IMR-90 (cell line): Measurements from ENCODE around the gene PYGL. TPM values are rescaled to one million over a fixed set of nuclear protein-coding genes. Genes with fewer than 3 reads are reported as not detected.

Experiments used
- ATAC-seq: fragments of 200-7000 bp; cut with Tn5 transposase; 2 replicates; pipeline ENCODE4 v1.9.1; 2020; ENCODE audit warnings: low read depth, mild to moderate bottlenecking, moderate library complexity
- BruUV-seq: library from RNA; stranded (reverse); fragments of 400-500 nt; replicated peaks from 2 replicates; lab custom pipeline; 2021; lab: Mats Ljungman, UMichigan
- CTCF ChIA-PET: fragments of 300-600 bp; formaldehyde crosslinking; extraction: SDS; loops from one replicate; lab custom pipeline; 2021; ENCODE audit warnings: antibody characterized with exemption; lab: Yijun Ruan, JAX
- POLR2A ChIA-PET: fragments of 300-600 bp; sonication (Branson Sonifier 250); formaldehyde crosslinking; loops from one replicate; lab custom pipeline; 2022; ENCODE audit warnings: antibody characterized with exemption; ENCODE audit not compliant: unreplicated experiment; lab: Charles Lee
- DNase-seq: peaks from one replicate; pipeline ENCODE4 v3.0.0; 2013
- H2AFZ ChIP-seq: replicated peaks from 2 replicates; pipeline ENCODE3; 2013; ENCODE audit warnings: low read length, mild to moderate bottlenecking; ENCODE audit not compliant: poor library complexity
- H2AK5ac ChIP-seq: 2 replicates; pipeline ENCODE4 v1.6.1; 2013; ENCODE audit warnings: low read depth, low read length, inconsistent platforms
- H2AK9ac ChIP-seq: replicated peaks from 2 replicates; pipeline ENCODE3; 2013; ENCODE audit warnings: mild to moderate bottlenecking, low read depth, low read length, moderate library complexity; ENCODE audit not compliant: poor library complexity
- H2BK120ac ChIP-seq: 2 replicates; pipeline ENCODE4 v1.6.1; 2013; ENCODE audit warnings: low read depth, low read length, inconsistent platforms
- H2BK15ac ChIP-seq: 3 replicates; pipeline ENCODE4 v1.6.1; 2013; ENCODE audit warnings: low read depth, low read length, inconsistent platforms
- H2BK20ac ChIP-seq: 2 replicates; pipeline ENCODE4 v1.6.1; 2013; ENCODE audit warnings: low read depth, mild to moderate bottlenecking, inconsistent platforms, low read length, moderate library complexity
- H2BK5ac ChIP-seq: 2 replicates; pipeline ENCODE4 v1.6.1; 2013; ENCODE audit warnings: mild to moderate bottlenecking, low read depth, low read length, inconsistent platforms; ENCODE audit not compliant: poor library complexity, severe bottlenecking
- H3K14ac ChIP-seq: replicated peaks from 2 replicates; pipeline ENCODE4 v1.6.1; 2013; ENCODE audit warnings: low read depth, low read length, inconsistent platforms
- H3K18ac ChIP-seq: 2 replicates; pipeline ENCODE4 v1.6.1; 2013; ENCODE audit warnings: low read depth, low read length, control low read depth
- H3K23ac ChIP-seq: 2 replicates; pipeline ENCODE4 v1.6.1; 2013; ENCODE audit warnings: low read depth, low read length, inconsistent platforms
- H3K27ac ChIP-seq: 2 replicates; pipeline ENCODE4 v1.5.1; 2013; ENCODE audit warnings: mild to moderate bottlenecking, control low read depth, low read length; ENCODE audit not compliant: insufficient read depth
- H3K27me3 ChIP-seq: 2 replicates; pipeline ENCODE4 v1.6.1; 2013; ENCODE audit warnings: low read length; ENCODE audit not compliant: control insufficient read depth, insufficient read depth
- H3K36me3 ChIP-seq: 2 replicates; pipeline ENCODE4 v1.6.1; 2013; ENCODE audit warnings: low read length, mixed read lengths; ENCODE audit not compliant: control insufficient read depth, insufficient read depth
- H3K4ac ChIP-seq: 2 replicates; pipeline ENCODE4 v1.6.1; 2013; ENCODE audit warnings: low read depth, low read length, inconsistent platforms
- H3K4me1 ChIP-seq: 2 replicates; pipeline ENCODE4 v1.6.1; 2013; ENCODE audit warnings: low read length, mixed read lengths; ENCODE audit not compliant: control insufficient read depth, insufficient read depth
- H3K4me2 ChIP-seq: 2 replicates; pipeline ENCODE4 v1.6.1; 2013; ENCODE audit warnings: low read depth, mild to moderate bottlenecking, control low read depth, low read length, moderate library complexity
- H3K4me3 ChIP-seq: 2 replicates; pipeline ENCODE4 v1.5.1; 2013; ENCODE audit warnings: low read depth, mild to moderate bottlenecking, control low read depth, low read length, moderate library complexity; ENCODE audit not compliant: insufficient read depth
- H3K56ac ChIP-seq: 2 replicates; pipeline ENCODE4 v1.6.1; 2013; ENCODE audit warnings: low read length, inconsistent platforms; ENCODE audit not compliant: insufficient read depth; ENCODE audit errors: extremely low read depth
- H3K79me1 ChIP-seq, 2 experiments: 2 replicates each; pipeline ENCODE4 v1.6.1; 2013; ENCODE audit warnings: low read length in 2 of 2, inconsistent platforms in 1 of 2, low read depth in 1 of 2
- H3K9ac ChIP-seq: 2 replicates; pipeline ENCODE4 v1.6.1; 2013; ENCODE audit warnings: low read depth, low read length, control low read depth
- H3K9me1 ChIP-seq: 2 replicates; pipeline ENCODE4 v1.6.1; 2013; ENCODE audit warnings: low read length, inconsistent platforms; ENCODE audit not compliant: insufficient read depth
- H3K9me3 ChIP-seq: 2 replicates; pipeline ENCODE4 v1.6.1; 2013; ENCODE audit warnings: low read length; ENCODE audit not compliant: control insufficient read depth, insufficient read depth
- H4K20me1 ChIP-seq: 2 replicates; pipeline ENCODE4 v1.6.1; 2013; ENCODE audit warnings: low read length, inconsistent platforms; ENCODE audit not compliant: insufficient read depth
- H4K5ac ChIP-seq: 2 replicates; pipeline ENCODE4 v1.6.1; 2013; ENCODE audit warnings: mild to moderate bottlenecking, low read depth, low read length, control low read depth
- H4K8ac ChIP-seq, 2 experiments: 2 replicates each; pipeline ENCODE4 v1.6.1; 2013; ENCODE audit warnings: low read depth in 2 of 2, low read length in 2 of 2, control low read depth in 1 of 2, inconsistent platforms in 1 of 2
- H4K91ac ChIP-seq: 2 replicates; pipeline ENCODE4 v1.6.1; 2013; ENCODE audit warnings: low read depth, low read length, inconsistent platforms; ENCODE audit not compliant: insufficient read depth
- BHLHE40 ChIP-seq: fragments of 150-350 bp; IDR thresholded peaks from 2 replicates; pipeline ENCODE4 v1.6.1; 2016; ENCODE audit warnings: mild to moderate bottlenecking, low read depth, low read length
- FOS ChIP-seq: fragments of 150-350 bp; IDR thresholded peaks from 2 replicates; pipeline ENCODE4 v1.6.1; 2016; ENCODE audit warnings: low read depth, low read length
- NFE2L2 ChIP-seq: fragments of 150-350 bp; IDR thresholded peaks from 2 replicates; pipeline ENCODE4 v1.6.1; 2016; ENCODE audit warnings: low read depth, mild to moderate bottlenecking, low read length
- POLR2A ChIP-seq: IDR thresholded peaks from 2 replicates; pipeline ENCODE4 v1.6.1; 2012; ENCODE audit warnings: mild to moderate bottlenecking, low read depth, low read length
- RCOR1 ChIP-seq: IDR thresholded peaks from 2 replicates; pipeline ENCODE4 v1.6.1; 2012; ENCODE audit warnings: mild to moderate bottlenecking, low read length, improper control_type of control experiment; ENCODE audit not compliant: insufficient replicate concordance
- RFX5 ChIP-seq: IDR thresholded peaks from 2 replicates; pipeline ENCODE4 v1.8.0; 2012; ENCODE audit warnings: low read depth, mild to moderate bottlenecking, low read length, moderate library complexity
- WGBS, 2 experiments: methylation state at CpG; one replicate each; pipeline versions ENCODE4 v1.1.5 to v1.1.7; 2013; ENCODE audit warnings: missing lambda C conversion rate in 2 of 2; ENCODE audit not compliant: insufficient read length in 1 of 2; ENCODE audit errors: extremely low coverage in 2 of 2; 5-methylcytosine and 5-hydroxymethylcytosine counted together
- dilution Hi-C: fragments of 300-500 bp; cut with HindIII; formaldehyde crosslinking; loops from one replicate; pipeline ENCODE4 v1.14.3; 2018; ENCODE audit warnings: low sequenced_read_pairs; ENCODE audit not compliant: unreplicated experiment
- in situ Hi-C: fragments of 300-500 bp; cut with MboI; formaldehyde crosslinking; loops from 3 replicates; pipeline ENCODE4 v1.14.3; 2019; ENCODE audit warnings: low sequenced_read_pairs, inconsistent platforms, mixed read lengths
- intact Hi-C: fragments of 100-400 bp; cut with micrococcal nuclease; formaldehyde crosslinking; loops from 2 replicates; pipeline ENCODE4 v1.10.0; 2022
- polyA plus RNA-seq, 3 experiments: library from polyadenylated mRNA; depleted of rRNA; stranded (reverse); fragments of >200 nt; gene quantifications; 2 replicates each; pipeline ENCODE4 v1.2.3, GENCODE V29; 2012; ENCODE audit warnings: low replicate concordance in 1 of 3
- total RNA-seq: library from RNA; depleted of rRNA; stranded (reverse); fragments of >200 nt; gene quantifications from 2 replicates; pipeline ENCODE4 v1.2.3, GENCODE V29; 2012

PYGL gene
- total and polyA plus RNA-seq, 2 of the 4 experiments (the other 2 are of a cell fraction): 52.3 to 70.4 TPM

- no peak overlapping the region for H3K18ac ChIP-seq
- H3K9ac ChIP-seq: no peak overlapping the region
- H4K5ac ChIP-seq: no peak overlapping the region
- no peak overlapping the region for H3K56ac ChIP-seq
- ChIA-PET CTCF (no interaction called here), POLR2A (no interaction called here)
- H4K91ac ChIP-seq: no peak overlapping the region
- in situ Hi-C loops: no loop called here
- H3K79me1 ChIP-seq: no peaks in the 10 kb centered on the region
- H2BK15ac ChIP-seq: no peak overlapping the region
- H2BK120ac ChIP-seq: no peak overlapping the region
- peaks cover 12% of the 10 kb centered on the region for H3K9me1 ChIP-seq
- H3K4me1 ChIP-seq: peaks cover 11% of the 10 kb centered on the region
- peaks cover 16% of the 10 kb centered on the region for H3K36me3 ChIP-seq
- no peak overlapping the region for H2AK9ac ChIP-seq
- WGBS, 2 experiments: no CpG with 5 or more reads among the region's 6 CpGs
- no peak overlapping the region for H3K14ac ChIP-seq
- no peak overlapping the region for H3K23ac ChIP-seq
- H4K8ac ChIP-seq: no peak overlapping the region
- no peaks in the 10 kb centered on the region for H4K20me1 ChIP-seq
- no peak overlapping the region for H2AFZ ChIP-seq
- H3K4me2 ChIP-seq: no peak overlapping the region
- H3K4me3 ChIP-seq: no peak overlapping the region
- ATAC-seq (no peak), DNase-seq (no peak)
- no peaks in the 10 kb centered on the region for H3K9me3 ChIP-seq
- H3K27me3 ChIP-seq: no peaks in the 10 kb centered on the region
- TF ChIP-seq FOS: no peak
- no peak for TF ChIP-seq BHLHE40
- TF ChIP-seq RFX5: no peak
- no peak for TF ChIP-seq POLR2A
- TF ChIP-seq RCOR1: no peak
- no peak for TF ChIP-seq NFE2L2
- no peak overlapping the region for H3K4ac ChIP-seq
- H3K27ac ChIP-seq: no peak overlapping the region
- no peak overlapping the region for H2AK5ac ChIP-seq
- no TSS peak for BruUV-seq
- dilution Hi-C loops: no loop called here
- intact Hi-C loops: no loop called here
- H2BK5ac ChIP-seq: no peak overlapping the region
- H2BK20ac ChIP-seq: no peak overlapping the region
These were observed 20.0 kb downstream of the PYGL start for GRCh38 chr14:50924236-50924635.
